Caco-2 (cell line): ENCODE measurements around the gene SLIT2. TPM values are rescaled to one million over a fixed set of nuclear protein-coding genes. Genes with fewer than 3 reads are reported as not detected.

Source experiments
- BruUV-seq: library from RNA; stranded (reverse); fragments of 400-500 nt; replicated peaks from 2 replicates; lab custom pipeline; 2021; lab: Mats Ljungman, UMichigan
- CTCF ChIA-PET: fragments of 300-600 bp; sonication (Branson Sonifier 250); formaldehyde crosslinking; loops from one replicate; lab custom pipeline; 2022; ENCODE audit warnings: antibody characterized with exemption; lab: Charles Lee
- POLR2A ChIA-PET: fragments of 300-600 bp; sonication (Branson Sonifier 250); formaldehyde crosslinking; loops from one replicate; lab custom pipeline; 2022; ENCODE audit warnings: antibody characterized with exemption; lab: Charles Lee
- DNase-seq, 2 experiments: peaks; one replicate each; pipeline versions ENCODE4 v3.0.0 to v3.0.0-alpha.2; 2020 to 2022
- H3K27me3 ChIP-seq: replicated peaks from 2 replicates; pipeline ENCODE4 v1.6.0; 2011; ENCODE audit warnings: low read length; ENCODE audit not compliant: control insufficient read depth, insufficient read depth
- H3K36me3 ChIP-seq: 2 replicates; pipeline ENCODE4 v1.5.1; 2011; ENCODE audit warnings: low read length; ENCODE audit not compliant: control insufficient read depth, insufficient read depth
- H3K4me1 ChIP-seq: fragments of 250-450 bp; sonication (Bioruptor Pico); 2 replicates; pipeline ENCODE4 v1.5.1; 2020; ENCODE audit warnings: mild to moderate bottlenecking
- H3K4me3 ChIP-seq: 2 replicates; pipeline ENCODE4 v1.5.1; 2011; ENCODE audit warnings: low read depth, mild to moderate bottlenecking, control low read depth, low read length
- H3K9me3 ChIP-seq: fragments of 250-450 bp; sonication (Bioruptor Pico); 2 replicates; pipeline ENCODE4 v1.5.1; 2020; ENCODE audit warnings: mild to moderate bottlenecking, moderate library complexity
- H3K27ac Mint-ChIP-seq: one replicate; pipeline ENCODE4 v1.8.0; 2022; ENCODE audit warnings: mixed read lengths; ENCODE audit not compliant: unreplicated experiment
- H3K27me3 Mint-ChIP-seq: one replicate; pipeline ENCODE4 v1.8.0; 2022; ENCODE audit warnings: mixed read lengths; ENCODE audit not compliant: insufficient read depth, unreplicated experiment
- H3K36me3 Mint-ChIP-seq: one replicate; pipeline ENCODE4 v1.8.0; 2022; ENCODE audit warnings: mild to moderate bottlenecking, mixed read lengths; ENCODE audit not compliant: insufficient read depth, unreplicated experiment
- H3K4me1 Mint-ChIP-seq: one replicate; pipeline ENCODE4 v1.8.0; 2022; ENCODE audit warnings: low read depth, mixed read lengths; ENCODE audit not compliant: unreplicated experiment
- H3K4me3 Mint-ChIP-seq: one replicate; pipeline ENCODE4 v1.8.0; 2022; ENCODE audit warnings: mild to moderate bottlenecking, moderate library complexity, mixed read lengths; ENCODE audit not compliant: unreplicated experiment
- H3K9me3 Mint-ChIP-seq: one replicate; pipeline ENCODE4 v1.8.0; 2022; ENCODE audit warnings: mixed read lengths; ENCODE audit not compliant: unreplicated experiment
- intact Hi-C: fragments of 100-400 bp; cut with micrococcal nuclease; formaldehyde crosslinking; loops from one replicate; pipeline ENCODE4 v1.10.0; 2022; ENCODE audit not compliant: unreplicated experiment
- total RNA-seq: library from RNA; stranded (reverse); gene quantifications from 2 replicates; pipeline ENCODE4 v1.2.3, GENCODE V29; 2022
- TF ChIP-seq, protein P1 (sequence below), 2 experiments: fragments of 200-600 bp in 1 of 2; IDR thresholded peaks; 1 replicate in 1 of 2; 2 replicates in 1 of 2; pipeline versions ENCODE4 v1.5.1 to v1.8.0; 2011 to 2022; ENCODE audit warnings: antibody characterized with exemption in 1 of 2, control low read depth in 1 of 2, inconsistent platforms in 1 of 2, low read depth in 1 of 2, low read length in 1 of 2, mild to moderate bottlenecking in 1 of 2, moderate library complexity in 1 of 2; ENCODE audit not compliant: insufficient read depth in 1 of 2, severe bottlenecking in 1 of 2, unreplicated experiment in 1 of 2

SLIT2 gene
- total RNA-seq, 1 experiment from 2014 or later = 0.68 TPM

DNA sequence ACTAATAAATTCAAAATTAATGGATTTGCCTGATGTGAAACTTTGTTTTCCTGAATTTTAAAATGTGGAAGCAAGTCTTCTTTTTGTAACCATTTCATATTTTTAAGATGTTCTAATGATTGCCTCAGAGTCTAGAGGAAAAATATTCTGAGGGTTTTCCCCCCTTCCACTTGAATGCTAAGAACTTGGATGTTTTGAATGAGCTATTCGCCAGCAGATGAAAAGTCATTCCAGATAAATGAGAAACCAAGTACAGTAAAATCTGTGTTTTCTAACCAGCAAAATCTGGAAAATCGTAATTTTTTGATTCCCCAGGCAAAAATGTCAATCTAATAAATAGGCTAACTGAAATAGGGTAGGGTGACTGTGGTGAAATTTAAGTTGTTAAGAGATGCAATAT is 45.6 kb downstream of the SLIT2 start:
- CTCF ChIA-PET = no interaction called here
- TF ChIP-seq, protein P1, sequence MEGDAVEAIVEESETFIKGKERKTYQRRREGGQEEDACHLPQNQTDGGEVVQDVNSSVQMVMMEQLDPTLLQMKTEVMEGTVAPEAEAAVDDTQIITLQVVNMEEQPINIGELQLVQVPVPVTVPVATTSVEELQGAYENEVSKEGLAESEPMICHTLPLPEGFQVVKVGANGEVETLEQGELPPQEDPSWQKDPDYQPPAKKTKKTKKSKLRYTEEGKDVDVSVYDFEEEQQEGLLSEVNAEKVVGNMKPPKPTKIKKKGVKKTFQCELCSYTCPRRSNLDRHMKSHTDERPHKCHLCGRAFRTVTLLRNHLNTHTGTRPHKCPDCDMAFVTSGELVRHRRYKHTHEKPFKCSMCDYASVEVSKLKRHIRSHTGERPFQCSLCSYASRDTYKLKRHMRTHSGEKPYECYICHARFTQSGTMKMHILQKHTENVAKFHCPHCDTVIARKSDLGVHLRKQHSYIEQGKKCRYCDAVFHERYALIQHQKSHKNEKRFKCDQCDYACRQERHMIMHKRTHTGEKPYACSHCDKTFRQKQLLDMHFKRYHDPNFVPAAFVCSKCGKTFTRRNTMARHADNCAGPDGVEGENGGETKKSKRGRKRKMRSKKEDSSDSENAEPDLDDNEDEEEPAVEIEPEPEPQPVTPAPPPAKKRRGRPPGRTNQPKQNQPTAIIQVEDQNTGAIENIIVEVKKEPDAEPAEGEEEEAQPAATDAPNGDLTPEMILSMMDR (IDR thresholded peaks at IDR 0.05; ENCODE audit: insufficient read depth in 1 of 2, low read depth in 1 of 2, low read length in 1 of 2, severe bottlenecking in 1 of 2, unreplicated experiment in 1 of 2) = no peak
- Mint-ChIP-seq H3K4me1 (no peaks in the 10 kb centered on the region), H3K4me3 (no peak overlapping the region), H3K36me3 (no peaks in the 10 kb centered on the region), H3K27ac (no peak overlapping the region), H3K27me3 (peaks cover 2% of the 10 kb centered on the region), H3K9me3 (no peaks in the 10 kb centered on the region)
- POLR2A ChIA-PET = no interaction called here
- Histone ChIP-seq H3K4me1 (no peaks in the 10 kb centered on the region), H3K9me3 (no peaks in the 10 kb centered on the region), H3K36me3 (no peaks in the 10 kb centered on the region), H3K27me3 (no peaks in the 10 kb centered on the region), H3K4me3 (no peak overlapping the region)
- intact Hi-C loops = no loop called here
- no peak for DNase-seq
- no TSS peak for BruUV-seq

- Histone ChIP-seq H3K4me3 (no peak overlapping the region), H3K4me1 (no peaks in the 10 kb centered on the region), H3K27me3 (no peaks in the 10 kb centered on the region), H3K9me3 (no peaks in the 10 kb centered on the region), H3K36me3 (no peaks in the 10 kb centered on the region)
- peaks cover 2% of the 10 kb centered on the region for H3K27me3 Mint-ChIP-seq
- BruUV-seq = no TSS peak
- no peaks in the 10 kb centered on the region for H3K36me3 Mint-ChIP-seq
- no peak overlapping the region for H3K4me3 Mint-ChIP-seq
- POLR2A ChIA-PET = no interaction called here
- no peak for DNase-seq
- no peak overlapping the region for H3K27ac Mint-ChIP-seq
- TF ChIP-seq, protein P1 (IDR thresholded peaks at IDR 0.05; ENCODE audit: insufficient read depth in 1 of 2, low read depth in 1 of 2, low read length in 1 of 2, severe bottlenecking in 1 of 2, unreplicated experiment in 1 of 2) = no peak
- CTCF ChIA-PET = no interaction called here
- intact Hi-C loops = loop anchor here (2.0 kb wide), 1 partner anchor 247 kb away; no protein-coding TSS in a partner anchor
- no peaks in the 10 kb centered on the region for H3K4me1 Mint-ChIP-seq
- no peaks in the 10 kb centered on the region for H3K9me3 Mint-ChIP-seq
Observed at GRCh38 chr4:20297783-20298182, 46.1 kb downstream of the SLIT2 start.

GRCh38 chr4:20298455-20298854 is 46.8 kb downstream of the SLIT2 start:
- H3K27me3 Mint-ChIP-seq = peaks cover 2% of the 10 kb centered on the region
- no peaks in the 10 kb centered on the region for H3K4me1 ChIP-seq
- no peak overlapping the region for H3K4me3 ChIP-seq
- H3K27me3 ChIP-seq = no peaks in the 10 kb centered on the region
- no peak for DNase-seq
- no peak overlapping the region for H3K27ac Mint-ChIP-seq
- no peaks in the 10 kb centered on the region for H3K9me3 ChIP-seq
- no peaks in the 10 kb centered on the region for H3K36me3 Mint-ChIP-seq
- no peaks in the 10 kb centered on the region for H3K4me1 Mint-ChIP-seq
- intact Hi-C loops = loop anchor here (2.0 kb wide), 1 partner anchor 246 kb away; no protein-coding TSS in a partner anchor
- H3K4me3 Mint-ChIP-seq = no peak overlapping the region
- no peaks in the 10 kb centered on the region for H3K36me3 ChIP-seq
- BruUV-seq = no TSS peak
- ChIA-PET CTCF (no interaction called here), POLR2A (no interaction called here)
- TF ChIP-seq, protein P1 (IDR thresholded peaks at IDR 0.05; ENCODE audit: insufficient read depth in 1 of 2, low read depth in 1 of 2, low read length in 1 of 2, severe bottlenecking in 1 of 2, unreplicated experiment in 1 of 2) = no peak
- no peaks in the 10 kb centered on the region for H3K9me3 Mint-ChIP-seq
